H9 (cell line): ENCODE measurements around the gene EEIG2. TPM values are rescaled to one million over a fixed set of nuclear protein-coding genes. Genes with fewer than 3 reads are reported as not detected.

Source experiments
- DNase-seq: peaks from one replicate; pipeline ENCODE4 v3.0.0-alpha.2; 2017
- H2AFZ ChIP-seq: one replicate; pipeline ENCODE4 v1.6.1; 2013; ENCODE audit warnings: mild to moderate bottlenecking, low read length, control low read depth, moderate library complexity
- H2AK5ac ChIP-seq: 2 replicates; pipeline ENCODE4 v1.6.1; 2013; ENCODE audit warnings: low read length, control low read depth, mixed read lengths; ENCODE audit not compliant: insufficient read length
- H2BK120ac ChIP-seq: one replicate; pipeline ENCODE4 v1.6.1; 2013; ENCODE audit warnings: low read depth, mild to moderate bottlenecking, low read length, control low read depth, inconsistent platforms; ENCODE audit not compliant: poor library complexity, severe bottlenecking
- H2BK12ac ChIP-seq: 2 replicates; pipeline ENCODE4 v1.6.1; 2013; ENCODE audit warnings: low read length, control low read depth, mixed read lengths, low read depth; ENCODE audit not compliant: insufficient read length
- H2BK15ac ChIP-seq: 2 replicates; pipeline ENCODE4 v1.6.1; 2013; ENCODE audit warnings: low read depth, low read length, control low read depth
- H2BK20ac ChIP-seq: one replicate; pipeline ENCODE4 v1.6.1; 2013; ENCODE audit warnings: low read depth, mild to moderate bottlenecking, low read length, control low read depth, inconsistent platforms; ENCODE audit not compliant: poor library complexity, severe bottlenecking
- H2BK5ac ChIP-seq: 2 replicates; pipeline ENCODE4 v1.6.1; 2013; ENCODE audit warnings: low read length, control low read depth, mixed read lengths; ENCODE audit not compliant: insufficient read length
- H3K14ac ChIP-seq: 2 replicates; pipeline ENCODE4 v1.6.1; 2013; ENCODE audit warnings: low read length, control low read depth; ENCODE audit not compliant: insufficient read depth
- H3K18ac ChIP-seq: 2 replicates; pipeline ENCODE4 v1.6.1; 2013; ENCODE audit warnings: low read depth, mild to moderate bottlenecking, mixed read lengths, low read length, control low read depth; ENCODE audit not compliant: insufficient read length
- H3K23ac ChIP-seq: 2 replicates; pipeline ENCODE4 v1.6.1; 2013; ENCODE audit warnings: low read length, control low read depth, mixed read lengths, low read depth; ENCODE audit not compliant: insufficient read length
- H3K23me2 ChIP-seq: 2 replicates; pipeline ENCODE4 v1.6.1; 2013; ENCODE audit warnings: low read depth, mild to moderate bottlenecking, mixed read lengths, low read length, control low read depth; ENCODE audit not compliant: insufficient read length, poor library complexity, severe bottlenecking
- H3K27ac ChIP-seq: 2 replicates; pipeline ENCODE4 v1.5.1; 2013; ENCODE audit warnings: low read length, control low read depth, mixed read lengths, low read depth; ENCODE audit not compliant: insufficient read length
- H3K27me3 ChIP-seq: 2 replicates; pipeline ENCODE4 v1.6.1; 2013; ENCODE audit warnings: low read length, control low read depth, inconsistent platforms; ENCODE audit not compliant: insufficient read depth
- H3K4ac ChIP-seq: 2 replicates; pipeline ENCODE4 v1.6.1; 2013; ENCODE audit warnings: low read depth, mild to moderate bottlenecking, control low read depth, inconsistent platforms, low read length, moderate library complexity
- H3K4me1 ChIP-seq: 2 replicates; pipeline ENCODE4 v1.6.1; 2013; ENCODE audit warnings: low read length, control low read depth, inconsistent platforms; ENCODE audit not compliant: insufficient read depth
- H3K4me2 ChIP-seq: 2 replicates; pipeline ENCODE4 v1.6.1; 2013; ENCODE audit warnings: low read length, control low read depth, mixed read lengths; ENCODE audit not compliant: insufficient read length, insufficient read depth
- H3K56ac ChIP-seq: 2 replicates; pipeline ENCODE4 v1.6.1; 2013; ENCODE audit warnings: low read depth, mild to moderate bottlenecking, mixed read lengths, low read length, control low read depth; ENCODE audit not compliant: insufficient read length
- H3K79me1 ChIP-seq: 2 replicates; pipeline ENCODE4 v1.6.1; 2013; ENCODE audit warnings: low read depth, mild to moderate bottlenecking, moderate library complexity, low read length, control low read depth, inconsistent platforms; ENCODE audit not compliant: insufficient read depth, poor library complexity, severe bottlenecking
- H3K79me2 ChIP-seq: 2 replicates; pipeline ENCODE4 v1.6.1; 2013; ENCODE audit warnings: low read length, control low read depth, inconsistent platforms; ENCODE audit not compliant: insufficient read depth
- H3K9ac ChIP-seq: 2 replicates; pipeline ENCODE4 v1.6.1; 2013; ENCODE audit warnings: low read length, control low read depth, mixed read lengths; ENCODE audit not compliant: insufficient read length; ENCODE audit errors: extremely low read depth
- H3K9me3 ChIP-seq: one replicate; pipeline ENCODE4 v1.6.1; 2013; ENCODE audit warnings: low read depth, low read length, inconsistent platforms; ENCODE audit not compliant: control insufficient read depth
- H3T11ph ChIP-seq: one replicate; pipeline ENCODE4 v1.6.1; 2013; ENCODE audit warnings: mild to moderate bottlenecking, low read length, control low read depth, inconsistent platforms
- H4K20me1 ChIP-seq: one replicate; pipeline ENCODE4 v1.6.1; 2013; ENCODE audit not compliant: control insufficient read depth, insufficient read length, insufficient read depth
- H4K5ac ChIP-seq: 2 replicates; pipeline ENCODE4 v1.6.1; 2013; ENCODE audit warnings: low read depth, mild to moderate bottlenecking, mixed read lengths, low read length, control low read depth; ENCODE audit not compliant: insufficient read length
- H4K8ac ChIP-seq: replicated peaks from 2 replicates; pipeline ENCODE4 v1.6.1; 2013; ENCODE audit warnings: low read length, control low read depth, mixed read lengths, low read depth; ENCODE audit not compliant: insufficient read length
- H4K91ac ChIP-seq: 2 replicates; pipeline ENCODE4 v1.6.1; 2013; ENCODE audit warnings: low read depth, mild to moderate bottlenecking, moderate library complexity, mixed read lengths, low read length, control low read depth; ENCODE audit not compliant: insufficient read length
- H3K27ac Mint-ChIP-seq, 3 experiments: 2 replicates in 2 of 3; 3 replicates in 1 of 3; pipeline ENCODE4 v1.8.0; 2020 to 2021; ENCODE audit warnings: mixed read lengths in 3 of 3, mild to moderate bottlenecking in 1 of 3, moderate library complexity in 1 of 3
- H3K27me3 Mint-ChIP-seq: 2 replicates; pipeline ENCODE4 v1.8.0; 2021; ENCODE audit warnings: low read depth, mild to moderate bottlenecking, moderate library complexity, mixed read lengths
- H3K36me3 Mint-ChIP-seq, 3 experiments: 2 replicates in 2 of 3; 3 replicates in 1 of 3; pipeline ENCODE4 v1.8.0; 2020 to 2021; ENCODE audit warnings: low read depth in 3 of 3, mixed read lengths in 3 of 3; ENCODE audit not compliant: insufficient read depth in 1 of 3
- H3K4me1 Mint-ChIP-seq, 2 experiments: 2 replicates each; pipeline ENCODE4 v1.8.0; 2020; ENCODE audit warnings: mixed read lengths in 2 of 2
- H3K4me3 Mint-ChIP-seq, 2 experiments: 2 replicates in 1 of 2; 3 replicates in 1 of 2; pipeline ENCODE4 v1.8.0; 2020 to 2021; ENCODE audit warnings: mild to moderate bottlenecking in 2 of 2, mixed read lengths in 2 of 2, moderate library complexity in 1 of 2
- H3K9me3 Mint-ChIP-seq, 2 experiments: 2 replicates in 1 of 2; 3 replicates in 1 of 2; pipeline ENCODE4 v1.8.0; 2020; ENCODE audit warnings: mild to moderate bottlenecking in 2 of 2, mixed read lengths in 2 of 2, moderate library complexity in 1 of 2
- CTCF ChIP-seq: fragments of 200-600 bp; sonication (generic); conservative IDR thresholded peaks from 3 replicates; pipeline ENCODE4 v1.8.0; 2021; ENCODE audit warnings: antibody characterized with exemption, mild to moderate bottlenecking
- WGBS: extraction: QIAGEN DNeasy Blood & Tissue Kit; methylation state at CpG from one replicate; pipeline ENCODE4 v1.1.7; 2013; ENCODE audit warnings: missing lambda C conversion rate, low lambda C conversion rate, mixed read lengths; ENCODE audit not compliant: insufficient read length; ENCODE audit errors: extremely low coverage; 5-methylcytosine and 5-hydroxymethylcytosine counted together
- total RNA-seq: library from RNA; stranded (reverse); gene quantifications from 2 replicates; pipeline ENCODE4 v1.2.1, GENCODE V29; 2021

The EEIG2 gene
- total RNA-seq, 1 experiment from 2014 or later: 17.0 TPM

GRCh38 chr1:108540977-108541376, 18.9 kb upstream of the EEIG2 start:
- Histone ChIP-seq H3K4me2 (no peak overlapping the region), H3K4me1 (no peaks in the 10 kb centered on the region; the same call in 1 of the 2 replicates), H3K23me2 (no peaks in the 10 kb centered on the region), H3K79me2 (no peaks in the 10 kb centered on the region), H3K79me1 (no peaks in the 10 kb centered on the region), H2AK5ac (no peak overlapping the region), H2BK12ac (no peak overlapping the region), H3T11ph (no peak overlapping the region), H2BK15ac (no peak overlapping the region), H3K4ac (no peak overlapping the region), H2AFZ (no peak overlapping the region), H3K27ac (no peak overlapping the region), H4K5ac (no peak overlapping the region), H3K9ac (no peak overlapping the region), H3K14ac (no peak overlapping the region), H4K20me1 (no peaks in the 10 kb centered on the region), H4K8ac (no peak overlapping the region), H2BK5ac (no peak overlapping the region), H3K56ac (no peak overlapping the region), H3K27me3 (no peaks in the 10 kb centered on the region), H2BK120ac (no peak overlapping the region), H2BK20ac (no peak overlapping the region), H4K91ac (no peak overlapping the region), H3K9me3 (no peaks in the 10 kb centered on the region), H3K23ac (no peak overlapping the region), H3K18ac (no peak overlapping the region)
- no CpG with 5 or more reads among the region's 1 CpG for WGBS
- peaks cover 0 to 10% (median 6%) of the 10 kb centered on the region in 3 experiments; a peak in 5 of 7 replicates for H3K36me3 Mint-ChIP-seq
- DNase-seq: no peak
- H3K9me3 Mint-ChIP-seq: peaks cover 10 to 14% of the 10 kb centered on the region in 2 experiments
- no peak for TF ChIP-seq CTCF
- peaks cover 38 to 53% of the 10 kb centered on the region in 2 experiments for H3K4me1 Mint-ChIP-seq
- H3K27me3 Mint-ChIP-seq: no peaks in the 10 kb centered on the region; the same call in 1 of the 2 replicates
- H3K27ac Mint-ChIP-seq: peak overlapping the region in 1 of 3 experiments; percentile 72; a peak in 2 of 7 replicates
- H3K4me3 Mint-ChIP-seq: peak overlapping the region in 1 of 2 experiments; percentile 6; a peak in 2 of 5 replicates
